ENCODE results near the gene MFN2. TPM values are rescaled to one million over a fixed set of nuclear protein-coding genes. Genes with fewer than 3 reads are reported as not detected.

MFN2 gene
- total and polyA plus RNA-seq, 2 experiments from 2014 or later = 15.1 to 40.4 TPM

GRCh38 chr1:12016182-12016581, 35.9 kb downstream of the MFN2 start (continued):
- TF ChIP-seq CTCF (conservative IDR thresholded peaks at IDR 0.05; ENCODE audit: low read depth in 2 of 2) (no peak), REST (IDR thresholded peaks at IDR 0.05; ENCODE audit: unreplicated experiment) (no peak)

GRCh38 chr1:12019858-12020509, 39.7 kb downstream of the MFN2 start:
- peaks cover 28% of the 10 kb centered on the region for H3K36me3 Mint-ChIP-seq (ENCODE audit: low read depth)

More at GRCh38 chr1:12019858-12020509, 39.7 kb downstream of the MFN2 start:
- no peak for TF ChIP-seq JUNB (IDR thresholded peaks at IDR 0.05; ENCODE audit: unreplicated experiment)
- no peak for TF ChIP-seq EZH2 (IDR thresholded peaks at IDR 0.05; ENCODE audit: low read depth, unreplicated experiment)
- TF ChIP-seq REST (IDR thresholded peaks at IDR 0.05; ENCODE audit: unreplicated experiment) = no peak
- TF ChIP-seq POLR2AphosphoS5 (IDR thresholded peaks at IDR 0.05; ENCODE audit: low read depth) = no peak
- peaks cover 24% of the 10 kb centered on the region for H3K79me2 ChIP-seq (replicated peaks; ENCODE audit: insufficient read depth)
- H3F3A ChIP-seq (replicated peaks; ENCODE audit: low read depth) = peaks cover 10% of the 10 kb centered on the region; the same call in 1 of the 2 replicates
- no peaks in the 10 kb centered on the region for H3K27me3 ChIP-seq (ENCODE audit: insufficient read depth)
- no peaks in the 10 kb centered on the region for H3K9me3 Mint-ChIP-seq
- H3K27ac ChIP-seq (ENCODE audit: low read depth) = peak overlapping the region; percentile 80
- H2AFZ ChIP-seq = peak overlapping the region; percentile 78
- peak overlapping the region; percentile 86 for H3K4me3 Mint-ChIP-seq
- H3K36me3 ChIP-seq (ENCODE audit: insufficient read depth) = peaks cover 18% of the 10 kb centered on the region
- H4K20me1 ChIP-seq (replicated peaks; ENCODE audit: insufficient read depth) = no peaks in the 10 kb centered on the region; the same call in 1 of the 2 replicates
- H3K27me3 Mint-ChIP-seq (ENCODE audit: insufficient read depth, low read depth, poor library complexity) = peaks cover 4% of the 10 kb centered on the region
- no peaks in the 10 kb centered on the region for H3K9me2 ChIP-seq (ENCODE audit: insufficient read depth)
- no peaks in the 10 kb centered on the region for H3K4me1 Mint-ChIP-seq
- peak overlapping the region; percentile 92 for H3K4me2 ChIP-seq
- DNase-seq (ENCODE audit: low spot score) (peak; percentile 37), ATAC-seq (no peak)
- H3K27ac Mint-ChIP-seq = peak overlapping the region; percentile 97
- H3K4me1 ChIP-seq (ENCODE audit: insufficient read depth) = peaks cover 7% of the 10 kb centered on the region; the same call in 1 of the 2 replicates
- peak overlapping the region; percentile 95 for H3K4me3 ChIP-seq
